K562 (cell line): Measurements from ENCODE around the gene SLC7A5. TPM values are rescaled to one million over a fixed set of nuclear protein-coding genes. Genes with fewer than 3 reads are reported as not detected.

Source experiments
- HMGN3 ChIP-seq: IDR thresholded peaks from 2 replicates; pipeline ENCODE4 v1.6.1; 2011; ENCODE audit warnings: borderline replicate concordance, low read depth, mild to moderate bottlenecking, mixed read lengths, low read length; ENCODE audit not compliant: insufficient read length; ENCODE audit errors: extremely low read depth
- MBD1 ChIP-seq: fragments of 250-450 bp; sonication (Bioruptor Pico); IDR thresholded peaks from 2 replicates; pipeline ENCODE4 v1.8.0; 2022; ENCODE audit warnings: inconsistent platforms
- MCM7 ChIP-seq, 2 experiments: fragments of 450-650 bp; IDR thresholded peaks; 2 replicates each; pipeline ENCODE4 v1.6.1; 2016 to 2018
- MXI1 ChIP-seq: IDR thresholded peaks from 2 replicates; pipeline ENCODE4 v1.6.1; 2011; ENCODE audit warnings: low read depth, mild to moderate bottlenecking, improper control_type of control experiment, low read length
- MYBL2 ChIP-seq, 2 experiments: fragments of 450-650 bp in 1 of 2; sonication (generic) in 1 of 2; formaldehyde crosslinking in 1 of 2; IDR thresholded peaks; 2 replicates each; pipeline versions ENCODE4 v1.6.1 to v1.8.1; 2017 to 2022; ENCODE audit warnings: borderline replicate concordance in 1 of 2, inconsistent platforms in 1 of 2, low read depth in 1 of 2, mild to moderate bottlenecking in 1 of 2, missing genetic modification reagents in 1 of 2, moderate library complexity in 1 of 2
- PRDM10 ChIP-seq: fragments of 450-650 bp; IDR thresholded peaks from 2 replicates; pipeline ENCODE4 v1.6.1; 2018; ENCODE audit not compliant: partially characterized antibody
- SMARCA4 ChIP-seq: fragments of 450-650 bp; IDR thresholded peaks from 2 replicates; pipeline ENCODE4 v1.6.1; 2016
- SMARCC2 ChIP-seq: fragments of 450-650 bp; IDR thresholded peaks from 2 replicates; pipeline ENCODE4 v1.6.1; 2017; ENCODE audit warnings: antibody characterized with exemption, moderate library complexity, mild to moderate bottlenecking, low read depth
- STAT5A ChIP-seq: IDR thresholded peaks from 2 replicates; pipeline ENCODE4 v1.6.1; 2012; ENCODE audit warnings: low read length, inconsistent platforms, borderline replicate concordance
- ZBTB40 ChIP-seq, 2 experiments: fragments of 450-650 bp in 1 of 2; sonication (generic) in 1 of 2; formaldehyde crosslinking in 1 of 2; IDR thresholded peaks; 2 replicates each; pipeline versions ENCODE4 v1.7.1 to v1.9.0; 2016 to 2022; ENCODE audit warnings: inconsistent platforms in 1 of 2, mild to moderate bottlenecking in 1 of 2, missing genetic modification reagents in 1 of 2
- ZNF41 ChIP-seq: fragments of 250-450 bp; sonication (Bioruptor Pico); conservative IDR thresholded peaks from 2 replicates; pipeline ENCODE4 v1.4.0; 2020; ENCODE audit warnings: mild to moderate bottlenecking
- polyA plus RNA-seq, 8 experiments: library from polyadenylated mRNA; depleted of rRNA in 4 of 8; stranded (reverse) in 5 of 8; unstranded in 3 of 8; fragments of >200 nt; fragmentation: Nextera tagmentation in 2 of 8; fragmentation: Illumina TruSeq in 1 of 8; extraction: Ambion mirVana in 2 of 8; extraction: Trizol in 1 of 8; gene quantifications; 2 replicates each; pipeline versions ENCODE4 v1.2.1 to v1.2.3, GENCODE V29; 2011 to 2014; ENCODE audit warnings: inconsistent platforms in 1 of 8, missing spikeins in 1 of 8
- total RNA-seq, 7 experiments: library from RNA; depleted of rRNA in 6 of 7; stranded (reverse); fragments of >200 nt in 6 of 7; fragmentation: Illumina TruSeq in 2 of 7; extraction: Trizol in 2 of 7; gene quantifications; 2 replicates each; pipeline versions ENCODE4 v1.2.1 to v1.2.3, GENCODE V29; 2011 to 2021; ENCODE audit warnings: low replicate concordance in 1 of 7

SLC7A5 gene
- total and polyA plus RNA-seq, 9 of the 15 experiments (the other 6 are each of a cell fraction or from before 2014, with no cell fraction given), result 1.9 to 220 (median 18.6) TPM

GRCh38 chr16:87806641-87807546, 62.4 kb downstream of the SLC7A5 start (continued):
- TF ChIP-seq PRDM10 (no peak), MXI1 (no peak), ZNF41 (CRISPR knock-in tag) (0 out of 2 replicates have a peak, but pooled peaks have one; percentile 15), SMARCA4 (peak; percentile 43; the same call in 1 of the 2 replicates), ZBTB40 (IDR thresholded peaks at IDR 0.05) (no peak), ZBTB40 (CRISPR knock-in tag; IDR thresholded peaks at IDR 0.05) (no peak), MCM7 (IDR thresholded peaks at IDR 0.05) (no peak), MBD1 (no peak), HMGN3 (no peak), MYBL2 (IDR thresholded peaks at IDR 0.05; ENCODE audit: low read depth) (no peak), MYBL2 (CRISPR knock-in tag; IDR thresholded peaks at IDR 0.05; ENCODE audit: borderline replicate concordance) (no peak), STAT5A (no peak), SMARCC2 (no peak)
